ENCODE measurements around the gene ZFP30. TPM values are rescaled to one million over a fixed set of nuclear protein-coding genes. Genes with fewer than 3 reads are reported as not detected.
A peak's percentile ranks its signal among the peaks of the same experiment; 100 is the strongest.

ZFP30 gene
- 54.7 and 61.0 TPM in 2 replicates for polyA plus RNA-seq
- polyA minus RNA-seq, result 130 and 157 TPM in 2 replicates

GRCh38 chr19:37655301-37655688, at the start of gene ZFP30:
ZFP30 (minus strand) TSS chr19:37655465; CDS start chr19:37647822, 7,643 bp downstream.
- H3K4me3 ChIP-seq (ENCODE audit: low read length), result peak within 1 kb of the TSS; percentile 80
- H3K4me2 ChIP-seq (ENCODE audit: low read length), result peak within 1 kb of the TSS; percentile 85
- peak within 1 kb of the TSS; percentile 99 for H3K27ac ChIP-seq (ENCODE audit: low read length)
- H3K9me3 ChIP-seq (ENCODE audit: low read length), result peaks cover 2% of the 10 kb centered on the region
- H3K79me2 ChIP-seq (replicated peaks; ENCODE audit: insufficient read depth, low read length), result peaks cover 52% of the 10 kb centered on the region
- H3K36me3 ChIP-seq (ENCODE audit: insufficient read depth, low read length), result no peaks in the 10 kb centered on the region
- no peaks in the 10 kb centered on the region for H3K9me2 ChIP-seq (ENCODE audit: insufficient read depth, low read length)
- no peak for TF ChIP-seq EZH2 (IDR thresholded peaks at IDR 0.05; ENCODE audit: borderline replicate concordance, insufficient read depth, low read length, poor library complexity, severe bottlenecking)
- no peak for TF ChIP-seq TAF1 (IDR thresholded peaks at IDR 0.05; ENCODE audit: low read depth)
- no peak for TF ChIP-seq RAD21 (conservative IDR thresholded peaks at IDR 0.05)
- peak; percentile 93 for TF ChIP-seq POLR2AphosphoS5 (IDR thresholded peaks at IDR 0.05)
- peak; percentile 15 for TF ChIP-seq MXI1 (conservative IDR thresholded peaks at IDR 0.05; ENCODE audit: poor library complexity, severe bottlenecking)
- TF ChIP-seq, protein P1, sequence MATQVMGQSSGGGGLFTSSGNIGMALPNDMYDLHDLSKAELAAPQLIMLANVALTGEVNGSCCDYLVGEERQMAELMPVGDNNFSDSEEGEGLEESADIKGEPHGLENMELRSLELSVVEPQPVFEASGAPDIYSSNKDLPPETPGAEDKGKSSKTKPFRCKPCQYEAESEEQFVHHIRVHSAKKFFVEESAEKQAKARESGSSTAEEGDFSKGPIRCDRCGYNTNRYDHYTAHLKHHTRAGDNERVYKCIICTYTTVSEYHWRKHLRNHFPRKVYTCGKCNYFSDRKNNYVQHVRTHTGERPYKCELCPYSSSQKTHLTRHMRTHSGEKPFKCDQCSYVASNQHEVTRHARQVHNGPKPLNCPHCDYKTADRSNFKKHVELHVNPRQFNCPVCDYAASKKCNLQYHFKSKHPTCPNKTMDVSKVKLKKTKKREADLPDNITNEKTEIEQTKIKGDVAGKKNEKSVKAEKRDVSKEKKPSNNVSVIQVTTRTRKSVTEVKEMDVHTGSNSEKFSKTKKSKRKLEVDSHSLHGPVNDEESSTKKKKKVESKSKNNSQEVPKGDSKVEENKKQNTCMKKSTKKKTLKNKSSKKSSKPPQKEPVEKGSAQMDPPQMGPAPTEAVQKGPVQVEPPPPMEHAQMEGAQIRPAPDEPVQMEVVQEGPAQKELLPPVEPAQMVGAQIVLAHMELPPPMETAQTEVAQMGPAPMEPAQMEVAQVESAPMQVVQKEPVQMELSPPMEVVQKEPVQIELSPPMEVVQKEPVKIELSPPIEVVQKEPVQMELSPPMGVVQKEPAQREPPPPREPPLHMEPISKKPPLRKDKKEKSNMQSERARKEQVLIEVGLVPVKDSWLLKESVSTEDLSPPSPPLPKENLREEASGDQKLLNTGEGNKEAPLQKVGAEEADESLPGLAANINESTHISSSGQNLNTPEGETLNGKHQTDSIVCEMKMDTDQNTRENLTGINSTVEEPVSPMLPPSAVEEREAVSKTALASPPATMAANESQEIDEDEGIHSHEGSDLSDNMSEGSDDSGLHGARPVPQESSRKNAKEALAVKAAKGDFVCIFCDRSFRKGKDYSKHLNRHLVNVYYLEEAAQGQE (IDR thresholded peaks at IDR 0.05; ENCODE audit: borderline replicate concordance), result peak; percentile 17
- TF ChIP-seq EP300 (conservative IDR thresholded peaks at IDR 0.05; ENCODE audit: poor library complexity, severe bottlenecking), result no peak
- TF ChIP-seq SMC3 (conservative IDR thresholded peaks at IDR 0.05; ENCODE audit: poor library complexity), result no peak
- TF ChIP-seq CTCF (IDR thresholded peaks at IDR 0.05; ENCODE audit: poor library complexity, severe bottlenecking), result no peak
- H3F3A ChIP-seq (ENCODE audit: insufficient read depth, low read length, poor library complexity, severe bottlenecking), result peaks cover 5% of the 10 kb centered on the region
- no peaks in the 10 kb centered on the region for H4K20me1 ChIP-seq (ENCODE audit: insufficient read depth)
- H3K27me3 ChIP-seq (ENCODE audit: insufficient read depth, low read depth, low read length), result no peaks in the 10 kb centered on the region
- peak within 1 kb of the TSS; percentile 75 for H2AFZ ChIP-seq (ENCODE audit: low read depth, low read length)
- peak within 1 kb of the TSS; percentile 95 for H3K9ac ChIP-seq (ENCODE audit: low read length)

GRCh38 chr19:37699057-37699456, 43.8 kb upstream of the ZFP30 start:
- H3K36me3 ChIP-seq (ENCODE audit: insufficient read depth, low read length), result peaks cover 24% of the 10 kb centered on the region
- H3K27me3 ChIP-seq (ENCODE audit: insufficient read depth, low read depth, low read length), result no peaks in the 10 kb centered on the region
- TF ChIP-seq EP300 (conservative IDR thresholded peaks at IDR 0.05; ENCODE audit: poor library complexity, severe bottlenecking), result no peak
- TF ChIP-seq, protein P1 (IDR thresholded peaks at IDR 0.05; ENCODE audit: borderline replicate concordance), result no peak
- no peak for TF ChIP-seq POLR2AphosphoS5 (IDR thresholded peaks at IDR 0.05)
- no peak for TF ChIP-seq MXI1 (conservative IDR thresholded peaks at IDR 0.05; ENCODE audit: poor library complexity, severe bottlenecking)
- no peak for TF ChIP-seq CTCF (IDR thresholded peaks at IDR 0.05; ENCODE audit: poor library complexity, severe bottlenecking)
- TF ChIP-seq EZH2 (IDR thresholded peaks at IDR 0.05; ENCODE audit: borderline replicate concordance, insufficient read depth, low read length, poor library complexity, severe bottlenecking), result no peak
- TF ChIP-seq SMC3 (conservative IDR thresholded peaks at IDR 0.05; ENCODE audit: poor library complexity), result no peak
- no peak for TF ChIP-seq RAD21 (conservative IDR thresholded peaks at IDR 0.05)
- no peak for TF ChIP-seq TAF1 (IDR thresholded peaks at IDR 0.05; ENCODE audit: low read depth)
- no peaks in the 10 kb centered on the region for H4K20me1 ChIP-seq (ENCODE audit: insufficient read depth)
- H3K4me3 ChIP-seq (ENCODE audit: low read length), result no peak overlapping the region
- H2AFZ ChIP-seq (ENCODE audit: low read depth, low read length), result no peak overlapping the region
- H3K9ac ChIP-seq (ENCODE audit: low read length), result no peak overlapping the region
- no peaks in the 10 kb centered on the region for H3K9me2 ChIP-seq (ENCODE audit: insufficient read depth, low read length)
- H3K27ac ChIP-seq (ENCODE audit: low read length), result no peak overlapping the region
- no peaks in the 10 kb centered on the region for H3F3A ChIP-seq (ENCODE audit: insufficient read depth, low read length, poor library complexity, severe bottlenecking)
- H3K79me2 ChIP-seq (replicated peaks; ENCODE audit: insufficient read depth, low read length), result no peaks in the 10 kb centered on the region
- H3K9me3 ChIP-seq (ENCODE audit: low read length), result no peaks in the 10 kb centered on the region
- no peak overlapping the region for H3K4me2 ChIP-seq (ENCODE audit: low read length)
